Suprapubic skin (tissue), 4 donors: ENCODE data around the gene FDXR. TPM values are rescaled to one million over a fixed set of nuclear protein-coding genes. Genes with fewer than 3 reads are reported as not detected.

Experiments used
- DNase-seq, 2 donors: peaks; one replicate each; pipeline ENCODE4 v3.0.0-alpha.2; 2019; ENCODE audit warnings: low spot score in 2 of 2
- H3K27ac ChIP-seq: fragments of 200-600 bp; sonication (generic); one replicate; pipeline ENCODE4 v1.5.1; 2019
- H3K27me3 ChIP-seq: fragments of 200-600 bp; sonication (generic); one replicate; pipeline ENCODE4 v1.5.1; 2019
- H3K36me3 ChIP-seq: fragments of 200-600 bp; sonication (generic); one replicate; pipeline ENCODE4 v1.5.1; 2019
- H3K4me1 ChIP-seq: fragments of 200-600 bp; sonication (generic); one replicate; pipeline ENCODE4 v1.5.1; 2019
- H3K4me3 ChIP-seq: fragments of 200-600 bp; sonication (generic); one replicate; pipeline ENCODE4 v1.5.1; 2019; ENCODE audit warnings: mild to moderate bottlenecking
- H3K9me3 ChIP-seq: fragments of 200-600 bp; sonication (generic); one replicate; pipeline ENCODE4 v1.5.1; 2019
- EP300 ChIP-seq: sonication (generic); formaldehyde crosslinking; IDR thresholded peaks from one replicate; pipeline ENCODE4 v1.6.1; 2017; ENCODE audit warnings: antibody characterized with exemption
- POLR2A ChIP-seq, 2 donors: fragments of 450-650 bp; IDR thresholded peaks; one replicate each; pipeline ENCODE4 v1.6.1; 2017; ENCODE audit warnings: antibody characterized with exemption in 2 of 2, mild to moderate bottlenecking in 2 of 2, moderate library complexity in 2 of 2
- POLR2AphosphoS5 ChIP-seq, 3 donors: sonication (generic); formaldehyde crosslinking; IDR thresholded peaks; one replicate each; pipeline ENCODE4 v1.6.1; 2017; ENCODE audit warnings: antibody characterized with exemption in 3 of 3
- WGBS: methylation state at CpG from one replicate; pipeline ENCODE4 v1.1.5; 2018; 5-methylcytosine and 5-hydroxymethylcytosine counted together
- total RNA-seq, 4 donors: library from RNA; depleted of rRNA; stranded (reverse); fragments of >200 nt; gene quantifications; one replicate each; pipeline ENCODE4 v1.1.0, GENCODE V29; 2016
- TF ChIP-seq, protein P1 (sequence below), 2 donors: fragments of 200-600 bp in 1 of 2; fragments of 450-650 bp in 1 of 2; sonication (generic) in 1 of 2; IDR thresholded peaks; one replicate each; pipeline ENCODE4 v1.5.1; 2016 to 2019; ENCODE audit warnings: antibody characterized with exemption in 2 of 2, mild to moderate bottlenecking in 1 of 2, moderate library complexity in 1 of 2

Gene FDXR
- total RNA-seq, 4 donors from 2014 or later, result 19.1 to 34.1 (median 24.7) TPM

DNA sequence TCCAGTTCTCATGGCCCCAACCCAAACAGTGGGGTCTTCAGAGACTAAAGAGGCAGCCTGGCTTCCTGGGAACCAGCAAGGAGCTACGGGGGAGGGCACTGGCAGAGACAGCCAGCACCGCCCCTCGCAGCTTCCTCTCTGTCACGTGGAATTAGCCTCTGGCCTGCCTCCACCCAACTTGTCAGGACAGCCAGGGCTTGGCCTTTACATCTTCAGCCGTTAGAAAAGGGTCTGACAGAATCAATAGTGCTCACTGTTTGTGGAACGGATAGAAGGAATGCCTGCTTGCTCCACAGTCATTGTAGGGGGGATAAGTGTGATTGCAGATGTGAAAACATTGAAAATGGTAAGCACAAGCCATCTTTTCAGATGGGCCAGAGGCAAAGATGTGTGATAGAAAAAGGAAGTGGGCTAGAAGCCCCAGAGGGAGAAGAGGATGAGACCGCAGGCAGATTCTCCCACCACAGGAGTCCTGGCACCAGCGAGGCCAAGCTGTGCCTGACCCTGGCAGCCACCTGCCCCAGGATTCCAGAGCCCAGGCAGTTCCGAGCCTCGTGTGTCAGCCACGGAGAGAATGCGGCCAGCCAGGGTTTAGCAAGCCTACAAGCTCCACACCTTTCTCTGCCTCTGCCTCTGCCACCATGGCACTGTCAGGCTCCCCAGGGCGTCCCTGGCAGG lies 31.7 kb downstream of the FDXR start:
- Histone ChIP-seq H3K4me3 (no peak overlapping the region), H3K27me3 (peaks cover 5% of the 10 kb centered on the region), H3K27ac (no peak overlapping the region), H3K9me3 (no peaks in the 10 kb centered on the region), H3K4me1 (peaks cover 37% of the 10 kb centered on the region), H3K36me3 (peaks cover 14% of the 10 kb centered on the region)
- 19% methylated on average over 8 of the region's 13 CpGs for WGBS
- no peak for DNase-seq
- TF ChIP-seq POLR2AphosphoS5 (IDR thresholded peaks at IDR 0.05) (no peak), POLR2A (IDR thresholded peaks at IDR 0.05) (no peak)

DNA sequence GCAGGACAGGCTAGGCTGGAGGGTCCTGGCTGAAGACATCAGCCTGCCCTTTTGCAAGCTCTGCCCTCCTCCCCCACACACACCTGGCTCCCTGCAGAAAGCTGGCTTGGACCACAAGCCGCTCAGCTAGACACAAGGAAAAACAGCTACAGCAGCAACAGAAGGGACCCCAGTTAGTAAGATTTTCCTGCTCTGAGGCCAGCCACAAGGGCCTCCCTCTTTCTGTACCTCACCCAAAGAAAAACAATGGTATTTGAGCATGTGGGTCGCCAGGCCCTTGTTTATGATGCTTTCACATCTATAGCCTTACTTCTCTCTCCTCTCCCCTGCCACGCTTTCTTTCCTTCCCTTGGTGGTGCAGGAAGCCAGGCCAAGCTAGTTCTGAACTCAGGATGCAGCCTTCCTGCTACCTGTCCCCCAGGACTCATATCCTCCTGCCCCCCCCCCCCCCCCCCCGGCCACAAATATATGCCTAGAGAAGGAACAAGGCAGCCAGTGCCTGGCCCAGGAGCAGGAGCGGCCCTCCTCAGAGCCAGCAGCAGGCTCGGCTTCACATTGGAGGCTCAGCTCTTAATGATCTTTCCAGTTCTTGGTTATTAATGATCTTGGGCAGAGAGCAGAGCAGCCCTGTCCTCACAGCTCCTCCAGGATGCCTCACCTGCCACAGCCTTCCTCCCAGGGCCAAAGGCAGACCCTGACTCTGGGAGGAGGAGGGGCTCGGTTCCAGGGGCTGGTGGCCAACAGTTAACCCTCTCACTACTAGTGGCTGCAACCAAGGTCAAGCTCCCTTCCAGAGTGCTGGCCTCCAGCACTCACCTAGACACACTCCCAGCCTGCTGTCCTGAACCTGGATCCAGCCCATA lies 32.6 kb downstream of the FDXR start:
- H3K27me3 ChIP-seq, result peaks cover 5% of the 10 kb centered on the region
- peaks cover 16% of the 10 kb centered on the region for H3K36me3 ChIP-seq
- no peaks in the 10 kb centered on the region for H3K9me3 ChIP-seq
- no peak overlapping the region for H3K27ac ChIP-seq
- peaks cover 37% of the 10 kb centered on the region for H3K4me1 ChIP-seq
- TF ChIP-seq POLR2AphosphoS5 (IDR thresholded peaks at IDR 0.05) (no peak), POLR2A (IDR thresholded peaks at IDR 0.05) (no peak), EP300 (no peak)
- TF ChIP-seq, protein P1, sequence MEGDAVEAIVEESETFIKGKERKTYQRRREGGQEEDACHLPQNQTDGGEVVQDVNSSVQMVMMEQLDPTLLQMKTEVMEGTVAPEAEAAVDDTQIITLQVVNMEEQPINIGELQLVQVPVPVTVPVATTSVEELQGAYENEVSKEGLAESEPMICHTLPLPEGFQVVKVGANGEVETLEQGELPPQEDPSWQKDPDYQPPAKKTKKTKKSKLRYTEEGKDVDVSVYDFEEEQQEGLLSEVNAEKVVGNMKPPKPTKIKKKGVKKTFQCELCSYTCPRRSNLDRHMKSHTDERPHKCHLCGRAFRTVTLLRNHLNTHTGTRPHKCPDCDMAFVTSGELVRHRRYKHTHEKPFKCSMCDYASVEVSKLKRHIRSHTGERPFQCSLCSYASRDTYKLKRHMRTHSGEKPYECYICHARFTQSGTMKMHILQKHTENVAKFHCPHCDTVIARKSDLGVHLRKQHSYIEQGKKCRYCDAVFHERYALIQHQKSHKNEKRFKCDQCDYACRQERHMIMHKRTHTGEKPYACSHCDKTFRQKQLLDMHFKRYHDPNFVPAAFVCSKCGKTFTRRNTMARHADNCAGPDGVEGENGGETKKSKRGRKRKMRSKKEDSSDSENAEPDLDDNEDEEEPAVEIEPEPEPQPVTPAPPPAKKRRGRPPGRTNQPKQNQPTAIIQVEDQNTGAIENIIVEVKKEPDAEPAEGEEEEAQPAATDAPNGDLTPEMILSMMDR (IDR thresholded peaks at IDR 0.05), result no peak
- no peak for DNase-seq
- H3K4me3 ChIP-seq, result no peak overlapping the region
- 56% methylated on average over 6 of the region's 7 CpGs for WGBS

DNA sequence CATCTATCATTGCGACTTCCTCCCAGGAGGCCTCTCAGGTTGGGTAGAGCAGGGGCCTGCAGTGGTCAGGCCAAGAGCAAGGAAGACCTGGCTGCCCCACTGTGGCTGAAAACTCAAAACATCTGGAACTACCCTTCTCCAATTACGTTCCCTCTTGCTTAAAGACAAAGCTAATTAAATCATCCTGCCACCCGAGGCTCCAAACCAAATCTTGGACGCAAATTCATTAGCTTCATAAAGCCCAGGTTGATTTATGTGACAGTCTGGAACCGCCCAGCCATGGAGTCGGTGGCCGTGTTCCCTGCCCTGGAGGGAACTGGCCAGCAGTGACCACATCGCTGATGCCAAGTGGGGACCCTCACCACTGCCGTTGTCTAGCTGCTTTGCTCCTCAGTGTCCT lies 34.5 kb downstream of the FDXR start:
- Histone ChIP-seq H3K36me3 (peaks cover 21% of the 10 kb centered on the region), H3K27ac (no peak overlapping the region), H3K9me3 (no peaks in the 10 kb centered on the region), H3K27me3 (peaks cover 2% of the 10 kb centered on the region), H3K4me1 (peaks cover 35% of the 10 kb centered on the region), H3K4me3 (no peak overlapping the region)
- DNase-seq, result no peak
- WGBS, result 69% methylated on average over 4 of the region's 9 CpGs
- TF ChIP-seq, protein P1 (IDR thresholded peaks at IDR 0.05), result no peak

DNA sequence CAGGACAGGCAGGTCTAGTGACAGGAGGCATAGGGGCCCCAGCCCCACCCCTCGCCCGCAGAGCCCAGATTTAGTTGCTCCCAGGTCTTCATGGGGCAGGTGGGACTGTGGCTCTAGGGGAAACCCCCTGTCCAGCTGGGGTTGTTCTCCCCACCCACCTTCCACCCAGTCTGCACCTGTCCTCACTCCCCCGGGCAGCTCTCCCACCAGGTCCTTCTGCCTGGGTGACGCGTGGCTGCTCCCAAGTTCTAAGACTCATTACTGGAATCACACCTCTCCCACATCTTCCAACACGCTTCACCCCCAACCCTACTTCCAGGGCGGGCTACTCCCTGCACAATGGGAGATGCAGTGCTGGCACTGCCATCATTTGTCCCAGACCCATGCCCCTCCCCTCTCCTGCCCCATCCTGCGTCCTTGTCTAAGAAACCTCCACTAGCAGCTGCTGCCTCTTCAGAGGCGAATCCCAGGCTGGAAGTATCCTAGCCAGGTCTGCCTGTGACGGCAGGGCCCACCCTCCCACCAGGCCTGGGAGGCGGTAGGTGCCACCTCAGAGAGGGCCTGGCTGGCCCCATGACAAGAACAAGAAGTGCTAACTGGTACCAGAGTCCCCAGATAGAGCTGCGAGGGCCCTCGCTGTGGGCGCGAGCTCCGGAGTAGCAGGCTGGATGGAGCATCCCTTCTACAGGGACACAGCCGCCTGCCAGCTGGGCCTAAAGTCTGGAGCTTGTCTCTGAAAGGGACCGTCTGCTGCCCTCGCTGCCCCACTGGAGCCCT lies 35.9 kb downstream of the FDXR start:
- no peaks in the 10 kb centered on the region for H3K27me3 ChIP-seq
- DNase-seq, result no peak
- H3K27ac ChIP-seq, result no peak overlapping the region
- no peaks in the 10 kb centered on the region for H3K9me3 ChIP-seq
- WGBS, result 96% methylated on average over 9 of the region's 19 CpGs
- H3K4me1 ChIP-seq, result peaks cover 21% of the 10 kb centered on the region
- H3K4me3 ChIP-seq, result no peak overlapping the region
- peaks cover 21% of the 10 kb centered on the region for H3K36me3 ChIP-seq
- no peak for TF ChIP-seq EP300
- TF ChIP-seq, protein P1 (IDR thresholded peaks at IDR 0.05), result no peak
- no peak for TF ChIP-seq POLR2A (IDR thresholded peaks at IDR 0.05)
- no peak for TF ChIP-seq POLR2AphosphoS5 (IDR thresholded peaks at IDR 0.05)

DNA sequence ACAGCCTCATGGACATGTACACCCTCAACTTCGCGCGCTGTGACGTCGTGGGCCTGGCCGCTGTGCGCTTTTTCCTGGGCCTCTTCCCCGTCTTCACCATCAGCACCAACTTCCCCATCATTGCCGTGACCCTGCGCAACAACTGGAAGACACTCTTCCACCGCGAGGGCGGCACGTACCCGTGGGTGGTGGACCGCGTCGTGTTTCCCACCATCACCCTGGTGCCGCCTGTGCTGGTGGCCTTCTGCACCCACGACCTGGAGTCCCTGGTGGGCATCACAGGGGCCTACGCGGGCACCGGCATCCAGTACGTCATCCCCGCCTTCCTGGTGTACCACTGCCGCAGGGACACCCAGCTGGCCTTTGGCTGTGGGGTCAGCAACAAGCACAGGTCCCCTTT lies 36.6 kb downstream of the FDXR start:
- Histone ChIP-seq H3K9me3 (no peaks in the 10 kb centered on the region), H3K4me1 (peaks cover 14% of the 10 kb centered on the region), H3K27me3 (no peaks in the 10 kb centered on the region), H3K36me3 (peaks cover 21% of the 10 kb centered on the region), H3K4me3 (no peak overlapping the region), H3K27ac (no peak overlapping the region)
- 93% methylated on average over 24 of the region's 26 CpGs for WGBS
- no peak for DNase-seq
- TF ChIP-seq POLR2AphosphoS5 (IDR thresholded peaks at IDR 0.05) (no peak), EP300 (no peak), POLR2A (IDR thresholded peaks at IDR 0.05) (no peak)
- TF ChIP-seq, protein P1 (IDR thresholded peaks at IDR 0.05), result no peak
